Suprapubic skin (tissue), 3 donors: ENCODE results near the gene CFAP77.

Experiments used
- POLR2A ChIP-seq, 2 donors: fragments of 450-650 bp; IDR thresholded peaks; one replicate each; pipeline ENCODE4 v1.6.1; 2017; ENCODE audit warnings: antibody characterized with exemption in 2 of 2, mild to moderate bottlenecking in 2 of 2, moderate library complexity in 2 of 2
- TF ChIP-seq, protein P1 (sequence below), 2 donors: fragments of 200-600 bp in 1 of 2; fragments of 450-650 bp in 1 of 2; sonication (generic) in 1 of 2; IDR thresholded peaks; one replicate each; pipeline ENCODE4 v1.5.1; 2016 to 2019; ENCODE audit warnings: antibody characterized with exemption in 2 of 2, mild to moderate bottlenecking in 1 of 2, moderate library complexity in 1 of 2

DNA sequence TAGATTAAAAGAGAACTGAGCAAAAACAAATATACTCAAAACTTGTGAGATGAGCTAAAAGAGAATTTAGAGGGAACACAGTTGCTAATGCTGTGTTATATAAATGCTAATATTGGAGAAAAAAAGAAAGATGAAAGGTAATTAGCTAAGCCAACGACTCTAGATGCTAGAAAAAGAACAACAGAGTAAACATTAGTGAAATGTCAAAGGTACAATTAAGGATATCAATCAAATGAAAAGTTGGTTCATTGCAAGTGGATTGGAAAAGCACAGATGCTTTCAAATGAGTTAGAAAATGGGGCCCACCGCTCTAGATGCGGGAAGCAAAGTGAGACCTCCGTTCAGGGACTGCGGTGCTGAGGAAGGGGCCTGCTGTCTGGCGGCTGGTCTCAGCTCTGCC is 154.5 kb downstream of the CFAP77 start:
- no peak for TF ChIP-seq POLR2A (IDR thresholded peaks at IDR 0.05)
- TF ChIP-seq, protein P1, sequence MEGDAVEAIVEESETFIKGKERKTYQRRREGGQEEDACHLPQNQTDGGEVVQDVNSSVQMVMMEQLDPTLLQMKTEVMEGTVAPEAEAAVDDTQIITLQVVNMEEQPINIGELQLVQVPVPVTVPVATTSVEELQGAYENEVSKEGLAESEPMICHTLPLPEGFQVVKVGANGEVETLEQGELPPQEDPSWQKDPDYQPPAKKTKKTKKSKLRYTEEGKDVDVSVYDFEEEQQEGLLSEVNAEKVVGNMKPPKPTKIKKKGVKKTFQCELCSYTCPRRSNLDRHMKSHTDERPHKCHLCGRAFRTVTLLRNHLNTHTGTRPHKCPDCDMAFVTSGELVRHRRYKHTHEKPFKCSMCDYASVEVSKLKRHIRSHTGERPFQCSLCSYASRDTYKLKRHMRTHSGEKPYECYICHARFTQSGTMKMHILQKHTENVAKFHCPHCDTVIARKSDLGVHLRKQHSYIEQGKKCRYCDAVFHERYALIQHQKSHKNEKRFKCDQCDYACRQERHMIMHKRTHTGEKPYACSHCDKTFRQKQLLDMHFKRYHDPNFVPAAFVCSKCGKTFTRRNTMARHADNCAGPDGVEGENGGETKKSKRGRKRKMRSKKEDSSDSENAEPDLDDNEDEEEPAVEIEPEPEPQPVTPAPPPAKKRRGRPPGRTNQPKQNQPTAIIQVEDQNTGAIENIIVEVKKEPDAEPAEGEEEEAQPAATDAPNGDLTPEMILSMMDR (IDR thresholded peaks at IDR 0.05): no peak
